GM18909 (cell line): Measurements from ENCODE around the gene ABCB6.

Experiments
- ATAC-seq: cut with Tn5 transposase; IDR thresholded peaks from one replicate; pipeline ENCODE4 v1.9.1; 2021; ENCODE audit warnings: mild to moderate bottlenecking; ENCODE audit not compliant: unreplicated experiment, poor library complexity

Gene ABCB6

DNA sequence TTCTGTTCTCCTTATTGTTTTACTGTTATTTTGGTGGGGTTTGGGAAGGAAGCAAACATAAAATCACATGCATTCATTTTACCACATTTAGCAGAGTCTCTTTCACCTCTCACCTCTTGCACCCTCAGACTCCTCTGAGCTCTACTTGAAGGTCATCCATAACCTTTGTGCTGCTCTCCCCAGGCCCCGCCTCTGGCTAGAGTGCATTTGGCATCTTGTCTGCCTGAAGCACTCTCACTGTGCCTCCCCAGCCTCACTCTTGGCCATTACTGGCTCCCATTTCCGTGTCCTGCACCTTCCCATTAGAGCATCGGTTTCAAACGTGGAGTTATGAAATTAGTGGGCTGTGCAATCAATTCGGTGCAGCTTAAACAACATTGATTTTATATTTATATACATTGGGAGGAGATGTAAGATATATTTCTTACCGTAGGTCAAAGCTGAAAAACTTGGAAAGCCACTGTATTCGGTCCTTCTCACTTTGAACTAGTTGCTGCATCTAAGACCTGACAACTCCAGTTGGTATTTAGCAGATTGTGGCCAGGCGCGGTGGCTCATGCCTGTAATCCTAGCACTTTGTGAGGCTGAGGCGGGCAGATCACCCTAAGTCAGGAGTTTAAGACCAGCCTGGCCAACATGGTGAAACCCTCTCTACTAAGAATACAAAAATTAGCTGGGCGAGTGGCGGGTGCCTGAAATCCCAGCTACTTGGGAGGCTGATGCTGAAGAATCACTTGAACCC lies 19.1 kb downstream of the ABCB6 start:
- ATAC-seq: no peak

DNA sequence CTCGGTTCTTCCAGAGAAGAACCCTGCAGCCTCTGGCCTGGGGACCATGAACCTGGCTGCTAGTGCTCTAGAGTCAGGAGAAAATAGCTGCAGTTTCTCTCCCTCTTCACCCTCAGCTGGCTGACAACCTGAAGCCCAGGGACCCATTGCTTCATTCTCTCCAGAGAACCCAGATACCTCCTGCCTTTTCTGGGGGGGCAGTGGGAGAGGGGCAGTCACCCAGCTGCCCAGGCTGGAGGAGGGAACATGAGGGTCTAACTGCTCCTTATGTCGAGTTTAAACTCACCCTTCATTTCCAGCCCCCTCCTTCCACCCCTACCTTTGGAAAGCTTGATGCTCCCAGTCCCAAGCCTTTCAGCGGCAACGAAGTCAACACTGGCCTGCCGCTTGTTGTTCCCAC lies 19.8 kb downstream of the ABCB6 start:
- no peak for ATAC-seq

DNA sequence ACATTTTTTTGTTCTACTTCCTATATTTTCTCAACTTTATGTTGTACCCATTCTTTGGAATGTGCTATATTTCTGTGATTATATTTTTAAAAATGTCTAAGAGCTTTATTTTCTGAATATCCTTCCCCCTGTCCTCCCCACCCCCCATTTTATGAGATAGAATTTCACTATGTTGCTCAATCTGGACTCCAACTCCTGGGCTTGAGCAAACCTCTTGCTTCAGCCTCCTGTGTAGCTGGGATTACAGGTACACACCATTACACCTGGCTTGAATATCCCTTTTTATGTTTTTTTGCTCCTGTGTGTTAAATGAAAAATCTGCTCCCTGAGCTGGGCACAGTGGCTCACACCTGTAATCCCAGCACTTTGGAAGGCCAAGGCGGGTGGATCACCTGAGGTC lies 21.4 kb downstream of the ABCB6 start:
- ATAC-seq: no peak

- ATAC-seq: no peak
These were observed 31.9 kb downstream of the ABCB6 start for GRCh38 chr2:219186754-219187456.

DNA sequence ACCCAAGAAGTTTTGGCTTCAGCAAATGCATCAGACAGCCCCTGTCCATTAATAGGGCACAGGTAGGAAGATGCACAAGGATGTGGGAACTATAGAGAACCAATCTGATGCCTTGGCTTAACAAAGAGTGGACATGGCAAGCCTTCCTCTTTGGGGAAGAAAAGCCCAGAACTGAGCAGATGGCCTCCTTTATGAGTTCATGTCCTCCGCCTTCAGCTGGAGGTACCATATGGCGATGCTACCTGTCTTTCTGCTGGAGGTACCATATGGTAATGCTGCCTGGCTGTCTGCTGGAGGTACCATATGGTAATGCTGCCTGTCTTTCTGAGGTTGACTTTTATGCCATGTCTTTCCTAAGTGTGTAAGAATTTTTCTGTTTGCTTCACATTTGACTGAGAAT lies 34.6 kb downstream of the ABCB6 start:
- no peak for ATAC-seq

DNA sequence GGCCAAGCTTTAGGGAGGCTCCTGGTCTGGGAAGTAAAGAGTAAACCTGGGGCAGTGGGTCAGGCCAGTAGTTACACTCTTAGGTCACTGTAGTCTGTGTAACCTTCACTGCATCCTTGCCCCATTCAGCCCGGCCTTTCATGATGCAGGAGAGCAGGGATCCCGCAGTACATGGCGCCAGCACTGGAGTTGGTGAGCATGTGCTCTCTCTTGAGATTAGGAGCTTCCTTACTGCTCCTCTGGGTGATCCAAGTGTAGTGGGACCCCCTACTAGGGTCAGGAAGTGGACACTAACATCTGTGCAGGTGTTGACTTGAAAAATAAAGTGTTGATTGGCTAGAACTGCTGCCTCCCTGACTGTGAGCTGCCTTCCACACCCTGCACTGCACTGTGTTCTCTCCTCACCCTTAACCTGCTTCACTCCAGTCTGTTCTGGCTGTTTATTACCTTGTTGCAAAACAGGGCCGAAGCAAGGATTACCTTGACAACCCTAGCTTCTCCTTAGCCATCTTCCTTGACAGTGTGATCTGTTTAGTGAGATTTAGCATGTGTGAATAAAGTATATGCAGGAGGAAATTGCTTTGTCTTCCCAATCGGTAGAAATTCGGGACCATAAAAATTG lies 35.5 kb downstream of the ABCB6 start:
- no peak for ATAC-seq

DNA sequence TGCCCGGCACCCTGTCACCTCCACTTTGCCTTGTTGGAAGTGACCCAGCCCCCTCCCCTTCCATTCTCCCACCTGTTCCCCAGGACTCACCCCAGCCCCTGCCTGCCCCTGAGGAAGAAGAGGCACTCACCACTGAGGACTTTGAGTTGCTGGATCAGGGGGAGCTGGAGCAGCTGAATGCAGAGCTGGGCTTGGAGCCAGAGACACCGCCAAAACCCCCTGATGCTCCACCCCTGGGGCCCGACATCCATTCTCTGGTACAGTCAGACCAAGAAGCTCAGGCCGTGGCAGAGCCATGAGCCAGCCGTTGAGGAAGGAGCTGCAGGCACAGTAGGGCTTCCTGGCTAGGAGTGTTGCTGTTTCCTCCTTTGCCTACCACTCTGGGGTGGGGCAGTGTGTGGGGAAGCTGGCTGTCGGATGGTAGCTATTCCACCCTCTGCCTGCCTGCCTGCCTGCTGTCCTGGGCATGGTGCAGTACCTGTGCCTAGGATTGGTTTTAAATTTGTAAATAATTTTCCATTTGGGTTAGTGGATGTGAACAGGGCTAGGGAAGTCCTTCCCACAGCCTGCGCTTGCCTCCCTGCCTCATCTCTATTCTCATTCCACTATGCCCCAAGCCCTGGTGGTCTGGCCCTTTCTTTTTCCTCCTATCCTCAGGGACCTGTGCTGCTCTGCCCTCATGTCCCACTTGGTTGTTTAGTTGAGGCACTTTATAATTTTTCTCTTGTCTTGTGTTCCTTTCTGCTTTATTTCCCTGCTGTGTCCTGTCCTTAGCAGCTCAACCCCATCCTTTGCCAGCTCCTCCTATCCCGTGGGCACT lies 36.2 kb downstream of the ABCB6 start:
- ATAC-seq: no peak

GRCh38 chr2:219181531-219181930 lies 37.2 kb downstream of the ABCB6 start:
- no peak for ATAC-seq

DNA sequence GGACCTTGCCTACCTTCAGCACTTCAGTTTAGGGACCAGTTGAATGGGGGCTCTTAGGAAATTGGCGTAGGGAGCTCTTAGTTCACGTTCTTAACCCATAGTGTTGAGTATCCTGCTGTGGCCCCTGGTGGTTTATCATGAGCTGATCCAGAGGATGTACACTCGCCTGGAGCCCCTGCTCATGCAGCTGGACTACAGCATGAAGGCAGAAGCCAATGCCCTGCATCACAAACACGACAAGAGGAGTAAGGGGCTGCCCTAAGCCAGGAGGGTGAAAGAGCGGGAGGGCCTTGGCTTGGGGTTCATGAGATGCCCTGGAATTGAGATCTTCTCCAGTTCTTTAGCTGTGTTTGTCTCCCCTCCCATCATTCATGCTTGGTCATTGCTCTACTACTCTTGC lies 37.8 kb downstream of the ABCB6 start:
- ATAC-seq: no peak

GRCh38 chr2:219179601-219180465 lies 38.9 kb downstream of the ABCB6 start:
- ATAC-seq: no peak

DNA sequence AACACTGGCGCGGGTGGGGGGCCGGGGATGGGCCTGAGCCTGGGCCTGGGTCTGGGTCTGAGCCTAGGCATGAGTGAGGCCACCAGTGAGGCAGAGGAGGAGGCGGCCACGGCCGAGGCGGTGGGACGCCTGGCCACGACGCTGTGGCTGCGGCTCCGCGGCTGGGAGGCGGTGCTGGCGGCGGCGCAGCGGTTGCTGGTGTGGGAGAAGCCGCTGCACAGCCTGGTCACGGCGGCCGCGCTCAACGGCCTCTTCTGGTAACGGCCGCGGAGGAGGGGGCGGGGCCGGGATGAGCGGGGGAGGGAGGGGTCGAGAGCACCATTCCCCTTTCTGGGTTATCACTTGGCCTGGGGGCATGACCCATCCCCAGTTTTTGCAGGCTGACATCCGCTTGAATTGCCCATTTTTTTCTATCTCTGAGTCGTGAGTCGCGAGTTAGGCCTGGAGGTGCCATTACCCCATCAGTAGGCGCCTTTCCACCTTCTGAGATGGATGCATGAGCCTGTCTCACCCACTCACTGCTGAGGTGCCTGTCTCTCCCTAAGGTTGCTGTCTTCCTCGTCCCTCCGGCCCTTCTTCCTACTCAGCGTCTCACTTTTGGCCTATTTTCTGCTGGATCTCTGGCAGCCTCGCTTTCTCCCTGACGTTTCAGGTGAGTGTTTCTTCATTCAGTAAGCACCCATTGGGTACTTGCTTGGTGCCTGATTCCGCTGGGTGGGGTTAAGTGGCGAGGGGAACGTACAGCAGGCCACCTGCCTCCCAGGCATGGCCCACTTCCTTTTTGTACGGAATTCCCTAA lies 40.2 kb downstream of the ABCB6 start:
- peak; percentile 16 for ATAC-seq

DNA sequence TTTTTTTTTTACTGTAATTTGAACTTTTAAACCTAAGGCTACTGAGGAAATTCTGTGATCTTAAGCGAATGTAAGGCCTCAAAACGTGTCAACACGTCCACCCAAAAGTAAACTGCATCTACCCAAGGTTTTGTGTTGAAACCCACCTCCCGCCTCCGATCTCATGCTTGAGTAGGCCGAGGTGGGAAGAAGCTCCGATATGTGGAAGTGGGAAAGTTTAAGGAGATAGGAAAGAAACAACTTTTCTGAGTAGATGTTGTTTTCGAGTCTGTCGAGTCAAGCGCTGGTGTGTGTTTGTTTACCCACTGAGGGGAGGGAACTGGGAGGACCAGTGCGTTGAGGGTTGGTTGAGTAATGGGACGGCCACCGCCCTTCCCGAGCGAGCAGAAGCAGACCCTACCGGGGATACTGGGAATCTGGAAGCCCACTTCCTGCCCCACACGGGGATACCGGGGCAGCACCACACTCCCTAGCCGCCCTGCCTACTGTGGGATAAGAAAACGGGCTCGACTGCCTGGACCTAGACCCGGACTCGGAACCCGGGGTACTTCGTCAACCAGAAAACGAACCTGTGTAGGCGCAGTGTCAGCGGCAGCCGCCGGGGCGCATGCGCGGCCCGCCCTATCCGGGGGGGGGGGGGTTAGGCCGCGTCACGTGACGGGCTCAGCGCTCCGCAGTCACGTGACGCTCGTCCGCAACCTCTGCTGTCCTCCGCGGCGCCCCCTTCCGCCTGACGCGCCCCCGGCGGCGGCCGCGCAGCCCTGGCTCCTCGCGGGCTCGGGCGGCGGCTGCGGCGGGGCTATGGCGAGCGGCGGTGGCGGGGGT lies 41.0 kb downstream of the ABCB6 start, which contains the start of gene RETREG2:
TSS of gene RETREG2 (plus strand) at position 724 of the 825 bp plus-strand sequence. CDS start at position 802, 78 bp downstream.
- peak; percentile 51 for ATAC-seq

DNA sequence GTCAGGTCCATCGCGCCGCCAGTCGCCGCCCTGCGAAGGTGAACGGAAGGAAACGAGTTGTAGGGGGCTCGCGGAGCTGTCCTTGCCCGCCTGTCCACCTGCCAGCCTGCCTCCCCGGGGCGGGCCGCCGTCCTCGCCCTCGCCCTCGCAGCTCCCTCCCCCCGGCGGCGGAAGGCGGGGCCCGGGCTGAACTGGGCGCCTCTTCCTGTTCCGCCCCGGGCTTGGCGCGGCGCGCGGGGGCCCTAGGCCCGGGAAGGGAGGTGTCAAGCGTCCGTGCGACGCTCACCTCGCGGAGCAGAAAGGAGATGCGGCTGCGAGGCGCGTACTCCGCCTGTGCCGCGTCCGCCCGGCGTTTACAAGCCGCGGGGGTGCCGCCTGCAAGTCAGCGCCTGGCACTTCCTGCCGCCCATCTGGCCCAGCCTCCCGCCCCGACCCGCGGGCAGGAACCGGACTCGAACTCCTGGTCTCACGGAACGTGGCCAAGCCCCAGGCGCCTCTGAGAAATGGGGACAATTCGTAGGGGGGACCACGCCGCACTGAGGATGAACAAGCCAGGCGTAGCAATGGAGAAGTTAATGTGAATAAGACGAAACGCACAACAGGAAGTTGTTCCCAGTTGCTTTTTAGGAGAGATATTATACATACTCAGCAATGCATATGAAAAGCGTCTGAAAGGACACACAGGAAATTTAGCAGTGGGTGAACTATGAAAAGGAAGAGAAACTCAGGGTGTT lies 41.8 kb downstream of the ABCB6 start, which contains the start of gene CNPPD1:
TSS of gene CNPPD1 (minus strand) at position 108 of the 734 bp plus-strand sequence. CDS start at position 11, 97 bp downstream.
- peak; percentile 65 for ATAC-seq

DNA sequence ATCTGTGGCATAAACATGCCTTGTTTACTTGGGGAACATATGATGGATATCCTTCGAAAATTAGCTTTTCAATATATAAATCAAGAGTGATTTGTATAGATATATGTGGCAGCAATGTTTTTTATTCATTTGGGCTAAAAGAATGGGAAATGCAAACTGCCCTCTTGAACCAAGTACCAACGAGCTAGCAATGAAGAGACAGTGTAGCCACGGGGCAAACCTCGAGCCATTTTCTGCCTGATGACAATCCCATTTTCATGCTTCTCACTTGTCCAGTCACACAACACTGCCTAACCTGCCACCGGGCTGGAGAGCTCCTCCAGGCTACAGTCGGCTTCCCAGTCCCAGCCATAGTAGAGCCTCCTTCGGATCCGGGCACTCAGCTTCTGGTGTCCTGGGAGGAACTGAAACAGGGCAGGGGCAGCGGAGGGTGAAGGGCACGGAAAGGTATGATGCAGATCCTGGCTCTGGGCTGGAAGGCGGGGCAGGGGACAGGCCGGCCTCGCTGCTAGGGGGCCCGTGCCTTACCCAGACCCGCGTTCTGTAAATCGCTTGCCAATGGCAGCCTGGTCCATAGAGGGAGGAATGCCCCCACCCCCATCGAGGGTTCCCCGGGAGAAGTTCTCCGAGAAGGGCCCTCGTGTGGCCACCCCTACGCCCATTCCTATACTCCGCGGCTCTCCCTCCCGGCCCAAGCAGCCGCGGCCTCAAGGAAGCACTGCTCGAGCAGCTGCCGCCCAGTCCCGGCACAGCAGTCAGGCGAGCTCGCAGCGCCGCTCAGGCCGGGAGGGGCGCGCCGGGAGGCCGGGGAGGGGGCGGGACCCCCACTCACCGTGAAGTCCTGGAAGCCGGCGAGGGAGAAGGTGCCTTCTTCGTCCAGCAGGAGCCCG lies 42.6 kb downstream of the ABCB6 start:
- peak; percentile 32 for ATAC-seq

GRCh38 chr2:219175486-219175885 lies 43.3 kb downstream of the ABCB6 start:
- ATAC-seq: no peak

DNA sequence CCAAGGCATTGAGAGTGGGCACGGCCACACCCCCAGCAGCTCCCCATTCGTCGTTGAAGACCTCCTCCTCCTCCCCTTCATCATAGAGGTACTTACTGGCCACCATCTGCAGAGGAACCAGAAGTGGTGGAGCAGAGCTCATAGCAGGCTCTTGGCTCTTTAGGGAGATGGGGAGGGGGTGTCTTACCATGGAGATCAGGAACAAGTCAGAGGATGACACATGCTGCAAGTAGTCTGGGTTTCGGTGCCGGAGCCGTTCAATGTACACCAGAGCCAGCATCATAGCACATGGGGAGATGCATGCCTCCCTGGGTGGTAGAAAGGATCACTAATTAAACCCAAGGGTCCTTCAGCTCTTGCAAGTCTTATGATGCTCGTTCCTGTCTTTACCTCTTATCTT lies 44.0 kb downstream of the ABCB6 start:
- ATAC-seq: no peak
